Duodenal mucosa (tissue), 2 donors: ENCODE measurements around the gene APOB.
A peak's percentile ranks its signal among the peaks of the same experiment; 100 is the strongest.

Experiments used
- H3K27ac ChIP-seq: one replicate; pipeline ENCODE4 v1.7.0; 2013; ENCODE audit warnings: low read depth, low read length
- H3K27me3 ChIP-seq, 2 donors: one replicate each; pipeline ENCODE4 v1.7.0; 2013; ENCODE audit warnings: low read length in 2 of 2, control low read depth in 1 of 2; ENCODE audit not compliant: insufficient read depth in 2 of 2, control insufficient read depth in 1 of 2
- H3K36me3 ChIP-seq, 2 donors: one replicate each; pipeline ENCODE4 v1.7.0; 2013; ENCODE audit warnings: low read length in 2 of 2, control low read depth in 1 of 2; ENCODE audit not compliant: insufficient read depth in 2 of 2, control insufficient read depth in 1 of 2
- H3K4me1 ChIP-seq, 2 donors: one replicate each; pipeline ENCODE4 v1.7.0; 2013; ENCODE audit warnings: low read length in 2 of 2, control low read depth in 1 of 2; ENCODE audit not compliant: insufficient read depth in 2 of 2, control insufficient read depth in 1 of 2
- H3K4me3 ChIP-seq, 2 donors: one replicate each; pipeline ENCODE4 v1.7.0; 2013; ENCODE audit warnings: low read length in 2 of 2, low read depth in 1 of 2
- H3K9ac ChIP-seq, 2 donors: one replicate each; pipeline ENCODE4 v1.7.0; 2013; ENCODE audit warnings: low read length in 2 of 2, low read depth in 1 of 2
- H3K9me3 ChIP-seq, 2 donors: one replicate each; pipeline ENCODE4 v1.7.0; 2013; ENCODE audit warnings: low read length in 2 of 2, control low read depth in 1 of 2; ENCODE audit not compliant: control insufficient read depth in 1 of 2

Gene APOB

DNA sequence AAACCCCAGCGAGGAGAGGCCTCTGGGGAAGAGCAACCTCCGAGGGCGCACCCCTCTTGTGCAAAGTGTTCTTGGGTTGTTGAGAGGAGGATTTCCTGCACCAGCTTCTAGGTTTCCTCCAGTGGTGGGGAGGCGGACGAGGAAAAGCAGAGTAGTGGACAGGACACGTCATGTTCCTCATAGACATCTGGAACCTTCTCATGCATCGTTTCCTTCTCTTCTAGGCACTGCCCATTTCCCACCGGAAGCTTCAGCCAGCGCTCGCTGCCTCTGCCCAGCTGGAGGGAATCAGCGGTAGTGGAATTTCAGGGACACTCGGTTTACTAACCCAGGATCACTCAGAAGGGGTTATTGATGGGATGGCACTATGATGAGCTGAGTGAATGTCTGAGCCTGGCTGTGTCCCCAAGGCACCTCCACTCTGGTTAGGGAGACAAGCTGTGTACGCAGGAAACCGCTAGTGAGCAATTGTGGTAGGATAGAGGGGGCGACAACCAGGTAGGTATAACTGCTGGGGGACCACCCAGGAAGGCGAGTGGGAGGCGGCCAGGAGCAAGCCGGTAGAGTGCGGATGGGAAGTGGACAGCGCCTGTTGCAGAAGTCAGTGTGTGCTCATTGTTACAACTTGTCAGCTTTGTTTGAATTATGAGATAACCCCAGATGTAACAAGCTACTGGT lies 960 bp upstream of the APOB start:
- no peak overlapping the region for H3K27ac ChIP-seq
- H3K9me3 ChIP-seq, result no peaks in the 10 kb centered on the region
- no peak overlapping the region for H3K4me3 ChIP-seq
- no peak overlapping the region for H3K9ac ChIP-seq
- H3K4me1 ChIP-seq, result peaks cover 13 to 17% of the 10 kb centered on the region in 2 donors
- no peaks in the 10 kb centered on the region for H3K36me3 ChIP-seq
- peaks cover 0 to 4% of the 10 kb centered on the region in 2 donors for H3K27me3 ChIP-seq

DNA sequence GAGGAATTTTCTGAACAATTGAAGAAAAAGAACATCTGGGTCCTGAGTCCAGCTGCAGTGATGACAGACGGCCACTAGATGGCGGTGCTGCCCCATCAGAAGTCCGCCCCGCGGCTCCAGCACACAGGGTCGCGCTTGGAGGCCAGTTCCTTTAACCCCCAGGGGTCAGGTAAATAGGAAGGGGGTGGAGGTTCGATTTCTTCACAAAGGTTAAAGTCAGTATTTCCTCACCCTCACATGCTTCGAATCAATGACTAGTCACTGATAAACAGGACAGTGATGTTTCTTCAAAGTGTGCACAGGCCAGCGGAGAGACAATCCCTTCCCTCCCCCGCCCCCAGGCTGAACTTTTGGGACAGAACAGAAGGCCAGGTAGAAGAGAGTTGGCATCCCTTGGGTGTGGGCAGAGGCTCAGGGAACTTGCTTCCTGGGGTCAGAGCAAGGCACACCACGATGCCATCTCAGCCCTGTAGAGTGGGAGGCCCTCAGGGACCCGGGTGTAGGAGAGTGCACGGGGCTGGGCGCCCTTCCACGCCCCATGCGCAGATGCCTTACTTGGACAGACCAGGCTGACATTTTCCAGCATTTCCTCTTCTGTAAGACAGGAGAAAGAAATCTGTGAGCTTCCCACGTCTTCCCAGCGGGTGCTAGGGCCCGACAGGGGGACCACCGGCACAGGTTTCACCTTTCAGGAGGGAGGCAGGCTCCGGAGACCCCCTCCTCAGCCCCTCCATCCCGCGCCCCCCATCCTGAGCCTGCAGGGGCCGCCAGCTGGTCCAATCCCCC lies 722 bp downstream of the APOB start:
- Histone ChIP-seq H3K9ac (peak overlapping the region; percentile 47 to 63), H3K4me3 (peak overlapping the region; percentile 58 to 70), H3K27me3 (peaks cover 0 to 4% of the 10 kb centered on the region in 2 donors), H3K4me1 (peaks cover 13 to 17% of the 10 kb centered on the region in 2 donors), H3K27ac (no peak overlapping the region), H3K9me3 (no peaks in the 10 kb centered on the region), H3K36me3 (no peaks in the 10 kb centered on the region)

DNA sequence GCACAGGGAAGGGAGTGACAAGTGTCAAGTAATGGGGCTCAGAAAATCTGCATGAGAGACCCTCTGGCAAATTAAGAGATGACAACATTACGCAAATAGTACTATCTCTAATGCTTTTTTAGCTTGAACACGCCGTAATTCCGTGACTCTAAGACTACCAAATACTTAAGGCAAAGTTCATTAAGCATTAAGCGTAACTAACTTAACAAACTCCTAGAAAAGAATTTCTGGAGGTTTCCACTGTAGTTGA lies 1.2 kb downstream of the APOB start:
- Histone ChIP-seq H3K9ac (peak overlapping the region; percentile 47 to 63), H3K4me1 (peaks cover 13 to 15% of the 10 kb centered on the region in 2 donors), H3K4me3 (peak overlapping the region; percentile 58 to 70), H3K27ac (no peak overlapping the region), H3K9me3 (no peaks in the 10 kb centered on the region), H3K27me3 (peaks cover 0 to 4% of the 10 kb centered on the region in 2 donors), H3K36me3 (no peaks in the 10 kb centered on the region)

DNA sequence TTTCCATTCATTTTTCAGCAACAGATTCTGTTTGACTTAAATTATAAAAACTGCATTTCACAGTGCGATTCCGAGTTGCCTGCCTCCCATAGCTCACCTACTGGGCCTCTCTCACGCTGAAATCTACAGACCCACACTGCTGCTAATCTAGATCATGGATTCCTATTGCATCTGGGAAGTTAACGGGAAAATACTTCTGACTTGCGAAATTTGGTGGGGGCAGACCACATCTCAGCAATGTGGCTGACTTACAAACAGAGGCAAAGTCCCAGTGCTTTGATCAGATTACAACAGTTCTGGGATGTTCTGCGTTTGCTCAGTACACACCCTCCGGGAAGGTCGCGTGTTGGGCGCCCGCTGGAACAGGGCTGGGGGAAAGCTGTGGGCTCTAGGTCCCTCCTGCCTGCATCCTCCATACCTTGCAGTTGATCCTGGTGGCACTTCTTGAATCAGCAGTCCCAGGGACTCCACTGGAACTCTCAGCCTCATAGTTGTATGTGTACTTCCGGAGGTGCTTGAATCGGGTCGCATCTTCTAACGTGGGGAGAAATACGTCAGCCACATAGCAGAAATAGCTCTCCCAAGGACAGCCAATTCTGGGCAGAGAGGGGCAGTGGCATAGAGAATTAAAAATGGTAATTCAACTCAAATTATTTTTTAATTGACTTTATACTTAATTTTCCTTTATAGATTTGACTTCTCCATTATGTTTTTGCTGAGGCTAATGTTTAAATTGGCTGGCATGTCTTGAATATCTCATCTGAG lies 1.7 kb downstream of the APOB start:
- no peak overlapping the region for H3K27ac ChIP-seq
- peaks cover 9 to 11% of the 10 kb centered on the region in 2 donors for H3K4me1 ChIP-seq
- H3K27me3 ChIP-seq, result peaks cover 0 to 4% of the 10 kb centered on the region in 2 donors

GRCh38 chr2:21041462-21041861 lies 2.4 kb downstream of the APOB start:
- peaks cover 0 to 4% of the 10 kb centered on the region in 2 donors for H3K27me3 ChIP-seq
- H3K36me3 ChIP-seq, result peaks cover 0 to 10% of the 10 kb centered on the region in 2 donors
- no peak overlapping the region for H3K9ac ChIP-seq
- H3K4me3 ChIP-seq, result peak overlapping the region; percentile 58 to 70
- H3K9me3 ChIP-seq, result no peaks in the 10 kb centered on the region
- H3K27ac ChIP-seq, result no peak overlapping the region
- H3K4me1 ChIP-seq, result peaks cover 4 to 11% of the 10 kb centered on the region in 2 donors

More for the DNA sequence above, 1.7 kb downstream of the APOB start:
- H3K9ac ChIP-seq, result peak overlapping the region in 1 of 2 donors; percentile 47
- peak overlapping the region; percentile 58 to 70 for H3K4me3 ChIP-seq
- H3K36me3 ChIP-seq, result peaks cover 0 to 3% of the 10 kb centered on the region in 2 donors
- no peaks in the 10 kb centered on the region for H3K9me3 ChIP-seq

DNA sequence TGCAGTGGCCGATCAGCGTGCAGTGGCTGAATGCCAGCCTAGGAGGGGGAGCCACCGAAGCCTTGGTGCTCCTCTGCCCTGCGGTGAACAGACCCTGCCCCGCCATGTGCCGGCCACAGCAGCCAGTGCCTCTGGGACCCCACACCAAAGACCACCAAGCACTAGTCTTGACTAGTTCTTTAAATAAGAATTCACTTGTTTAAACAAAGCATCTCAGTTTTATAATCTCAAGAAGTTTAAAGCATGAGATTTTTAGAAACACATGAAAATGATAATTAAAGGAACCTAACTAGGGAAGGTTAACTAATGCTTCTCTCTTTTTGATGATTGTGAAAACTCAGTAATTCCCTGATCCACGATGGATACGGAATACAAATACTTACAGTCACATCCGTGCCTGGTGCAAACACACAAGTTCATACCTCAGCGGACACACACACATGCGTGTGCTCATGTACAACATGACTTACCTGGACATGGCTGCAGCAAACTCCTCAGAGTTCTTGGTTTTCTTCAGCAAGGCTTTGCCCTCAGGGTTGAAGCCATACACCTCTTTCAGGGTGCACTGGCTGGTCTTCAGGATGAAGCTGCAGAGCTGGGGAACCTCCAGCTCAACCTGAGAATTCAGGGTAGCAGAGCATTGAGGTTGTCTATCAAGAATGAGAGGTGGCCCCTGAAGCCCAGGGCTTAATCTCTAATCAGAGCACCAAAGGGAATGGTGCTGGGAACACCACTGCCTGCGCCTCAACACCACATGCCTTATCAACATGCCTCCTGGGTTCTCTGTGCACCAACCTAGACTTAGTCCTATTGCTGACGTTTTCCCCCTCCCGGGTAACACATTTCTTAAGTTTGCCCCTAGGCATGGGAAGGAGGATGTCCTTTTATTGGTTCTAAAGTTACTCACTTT lies 3.1 kb downstream of the APOB start:
- Histone ChIP-seq H3K27ac (no peak overlapping the region), H3K4me1 (peaks cover 4 to 11% of the 10 kb centered on the region in 2 donors), H3K27me3 (peaks cover 0 to 4% of the 10 kb centered on the region in 2 donors), H3K36me3 (peaks cover 0 to 17% of the 10 kb centered on the region in 2 donors), H3K9me3 (no peaks in the 10 kb centered on the region), H3K9ac (no peak overlapping the region), H3K4me3 (peak overlapping the region; percentile 45 to 70)

GRCh38 chr2:21039979-21040467 lies 3.9 kb downstream of the APOB start:
- Histone ChIP-seq H3K4me3 (no peak overlapping the region), H3K4me1 (peaks cover 4 to 11% of the 10 kb centered on the region in 2 donors)

GRCh38 chr2:21039080-21039556 lies 4.8 kb downstream of the APOB start:
- Histone ChIP-seq H3K4me1 (peaks cover 4 to 5% of the 10 kb centered on the region in 2 donors), H3K36me3 (peaks cover 0 to 29% of the 10 kb centered on the region in 2 donors), H3K4me3 (no peak overlapping the region), H3K9me3 (no peaks in the 10 kb centered on the region), H3K27ac (no peak overlapping the region), H3K27me3 (peaks cover 0 to 2% of the 10 kb centered on the region in 2 donors), H3K9ac (no peak overlapping the region)

More at GRCh38 chr2:21039979-21040467, 3.9 kb downstream of the APOB start:
- H3K27ac ChIP-seq, result no peak overlapping the region
- peaks cover 0 to 4% of the 10 kb centered on the region in 2 donors for H3K27me3 ChIP-seq
- no peak overlapping the region for H3K9ac ChIP-seq
- no peaks in the 10 kb centered on the region for H3K9me3 ChIP-seq
- H3K36me3 ChIP-seq, result peaks cover 0 to 22% of the 10 kb centered on the region in 2 donors

- Histone ChIP-seq H3K9me3 (no peaks in the 10 kb centered on the region), H3K27ac (no peak overlapping the region), H3K4me1 (peaks cover 4 to 5% of the 10 kb centered on the region in 2 donors), H3K9ac (no peak overlapping the region), H3K4me3 (no peak overlapping the region), H3K36me3 (peaks cover 0 to 33% of the 10 kb centered on the region in 2 donors), H3K27me3 (peaks cover 0 to 5% of the 10 kb centered on the region in 2 donors)
Measured at GRCh38 chr2:21038403-21039073, 5.3 kb downstream of the APOB start.
